ENCODE data around the gene TXNDC5.
A peak's percentile ranks its signal among the peaks of the same experiment; 100 is the strongest.

Gene TXNDC5

DNA sequence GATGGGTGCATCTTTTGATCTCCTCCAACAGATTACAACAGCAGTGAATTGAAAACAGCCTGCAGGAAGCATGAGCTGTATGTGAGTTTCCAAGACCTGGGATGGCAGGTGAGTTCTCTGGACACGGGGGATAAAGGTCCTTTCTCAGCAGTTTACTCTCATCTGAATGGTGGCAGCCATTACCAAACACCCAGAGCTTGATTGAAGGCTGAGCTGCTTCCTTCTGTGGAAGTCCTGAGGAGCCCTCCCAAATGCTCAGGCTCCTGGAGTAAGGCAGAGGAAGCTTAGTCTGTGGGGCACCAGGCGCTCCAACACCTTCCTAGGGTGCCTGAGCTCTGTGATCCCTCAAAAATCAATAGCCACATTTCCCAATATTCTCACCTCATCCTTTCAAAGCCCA lies 31.5 kb downstream of the TXNDC5 start:
- H3K36me3 ChIP-seq: peaks cover 48 to 57% (median 53%) of the 10 kb centered on the region in 11 experiments
- TF ChIP-seq Cebpa-rat (IDR thresholded peaks at IDR 0.05): no peak
- H3K27ac ChIP-seq: no peak overlapping the region
- H3K9me3 ChIP-seq (replicated peaks in 1 of 11): peaks cover 0 to 4% (median under 1%) of the 10 kb centered on the region in 11 experiments; a peak in 11 of 22 replicates
- H3K4me3 ChIP-seq: no peak overlapping the region
- H3K27me3 ChIP-seq: no peaks in the 10 kb centered on the region
- H3K9ac ChIP-seq: no peak overlapping the region
- H4K20me1 ChIP-seq: peaks cover 0 to 8% (median 0%) of the 10 kb centered on the region in 11 experiments; a peak in 4 of 22 replicates
- no peak overlapping the region for H3K4me2 ChIP-seq
- no peaks in the 10 kb centered on the region for H3K4me1 ChIP-seq

DNA sequence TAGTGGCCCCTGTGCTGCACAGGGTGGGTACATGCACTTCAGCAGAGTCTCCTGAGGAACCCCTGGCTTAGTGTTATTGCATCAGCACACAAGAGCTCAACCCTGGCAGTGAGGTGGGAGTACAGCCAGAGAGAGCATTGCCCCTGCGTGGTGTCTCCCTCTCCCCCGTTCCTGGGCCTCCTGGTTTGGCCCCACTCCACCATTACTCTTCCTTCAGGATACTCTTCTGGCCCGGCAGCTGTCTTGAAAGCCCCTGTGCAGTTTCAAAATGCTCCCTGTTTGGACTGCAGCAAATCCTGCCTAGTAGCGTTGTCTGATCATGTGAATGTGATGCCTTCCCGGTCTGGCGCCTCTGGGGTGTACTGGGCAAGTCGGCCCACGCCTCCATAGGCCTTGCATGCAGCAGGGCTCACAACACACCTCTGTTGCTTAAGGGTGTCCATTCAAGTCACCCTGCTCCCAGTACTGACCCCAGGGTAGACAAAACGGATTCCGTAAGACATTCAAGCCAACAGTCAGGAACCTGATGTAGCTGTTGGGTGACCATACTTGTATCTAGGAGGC lies 32.1 kb downstream of the TXNDC5 start:
- Histone ChIP-seq H3K36me3 (peaks cover 42 to 51% (median 47%) of the 10 kb centered on the region in 11 experiments), H3K9ac (no peak overlapping the region), H3K4me1 (no peaks in the 10 kb centered on the region), H3K27me3 (no peaks in the 10 kb centered on the region), H3K4me3 (no peak overlapping the region), H3K27ac (no peak overlapping the region), H3K9me3 (replicated peaks in 1 of 11) (peaks cover 2 to 10% (median 6%) of the 10 kb centered on the region in 11 experiments), H3K4me2 (no peak overlapping the region), H4K20me1 (peaks cover 0 to 8% (median 0%) of the 10 kb centered on the region in 11 experiments; a peak in 4 of 22 replicates)
- TF ChIP-seq Cebpa-rat (IDR thresholded peaks at IDR 0.05): no peak

DNA sequence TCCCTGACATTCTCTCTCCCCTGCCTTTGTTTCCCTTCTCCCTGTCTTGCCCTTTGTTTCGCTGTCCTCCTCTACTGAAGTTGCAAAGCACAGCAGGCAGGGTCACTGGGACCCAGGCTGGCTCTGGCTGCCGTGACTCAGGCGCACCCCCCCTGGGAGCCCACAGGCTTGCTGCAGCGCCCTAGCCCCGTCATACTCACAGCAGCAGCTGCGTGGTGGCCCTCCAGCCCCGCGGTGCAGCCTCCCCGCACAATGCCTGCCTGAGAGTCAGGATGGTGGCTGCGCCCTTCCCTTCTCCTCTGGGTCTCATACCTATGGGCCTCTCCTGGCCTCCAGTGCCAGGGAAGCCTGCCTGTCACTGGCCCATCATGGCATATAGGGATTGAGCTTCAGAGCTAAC lies 41.7 kb downstream of the TXNDC5 start:
- Histone ChIP-seq H3K27me3 (no peaks in the 10 kb centered on the region), H3K4me3 (no peak overlapping the region), H3K9ac (no peak overlapping the region), H4K20me1 (no peaks in the 10 kb centered on the region), H3K36me3 (no peaks in the 10 kb centered on the region; a peak in 1 of 22 replicates), H3K27ac (no peak overlapping the region), H3K4me1 (no peaks in the 10 kb centered on the region; a peak in 1 of 20 replicates), H3K9me3 (replicated peaks in 1 of 11) (peaks cover 12 to 35% (median 25%) of the 10 kb centered on the region in 11 experiments), H3K4me2 (no peak overlapping the region)
- TF ChIP-seq Cebpa-rat (IDR thresholded peaks at IDR 0.05): no peak

DNA sequence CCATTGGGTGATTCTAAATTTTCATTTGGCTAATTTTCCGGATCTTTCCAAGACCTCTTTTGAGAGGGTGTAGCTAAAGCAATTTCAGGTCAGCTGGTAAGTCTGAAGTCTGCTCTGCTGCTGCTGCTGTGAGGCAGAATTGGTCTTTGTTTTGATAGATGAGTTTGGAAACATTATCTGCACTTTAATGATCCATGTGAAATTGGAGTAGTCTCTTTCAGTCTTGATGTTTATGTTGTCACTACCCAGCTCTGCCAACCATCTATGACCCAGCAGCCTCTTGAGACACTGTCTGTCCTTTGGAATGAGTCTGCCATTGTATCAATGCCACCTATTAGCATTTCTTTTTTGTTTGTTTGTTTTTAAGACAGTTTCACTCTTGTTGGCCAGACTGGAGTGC lies 44.1 kb downstream of the TXNDC5 start:
- Histone ChIP-seq H3K27ac (no peak overlapping the region), H4K20me1 (no peaks in the 10 kb centered on the region), H3K4me3 (no peak overlapping the region), H3K36me3 (peaks cover 0 to 13% (median 0%) of the 10 kb centered on the region in 11 experiments; a peak in 1 of 22 replicates), H3K9ac (no peak overlapping the region), H3K9me3 (replicated peaks in 1 of 11) (peaks cover 0 to 12% (median 3%) of the 10 kb centered on the region in 11 experiments; a peak in 8 of 22 replicates), H3K4me1 (no peaks in the 10 kb centered on the region; a peak in 1 of 20 replicates), H3K27me3 (no peaks in the 10 kb centered on the region), H3K4me2 (no peak overlapping the region)
- no peak for TF ChIP-seq Cebpa-rat (IDR thresholded peaks at IDR 0.05)

DNA sequence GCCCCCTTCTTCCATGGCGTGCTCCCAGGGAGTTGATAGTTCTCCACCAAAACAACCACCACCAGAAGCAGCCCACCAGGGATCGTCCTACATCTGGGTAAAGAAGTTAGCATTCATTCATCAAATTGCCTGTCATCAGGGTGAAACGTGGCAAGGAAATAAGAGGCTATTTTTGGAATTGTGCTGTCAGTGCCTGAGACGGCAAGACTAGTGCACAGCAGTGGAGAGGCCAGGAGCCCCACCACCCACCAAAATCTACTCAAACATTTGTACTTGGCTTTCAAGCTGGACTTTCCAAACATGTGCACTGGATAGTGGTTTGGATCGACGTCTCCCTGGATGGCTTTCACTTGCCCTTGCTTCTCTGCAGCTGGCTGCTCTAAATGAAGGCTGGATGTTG lies 44.8 kb downstream of the TXNDC5 start:
- Histone ChIP-seq H4K20me1 (no peaks in the 10 kb centered on the region), H3K9ac (no peak overlapping the region), H3K27ac (no peak overlapping the region), H3K36me3 (peaks cover 0 to 13% (median 0%) of the 10 kb centered on the region in 11 experiments; a peak in 1 of 22 replicates), H3K4me2 (no peak overlapping the region; a peak in 2 of 22 replicates), H3K9me3 (replicated peaks in 1 of 11) (peaks cover 0 to 12% (median 0%) of the 10 kb centered on the region in 11 experiments; a peak in 7 of 22 replicates), H3K27me3 (no peaks in the 10 kb centered on the region), H3K4me1 (no peaks in the 10 kb centered on the region; a peak in 1 of 20 replicates), H3K4me3 (no peak overlapping the region)
- TF ChIP-seq Cebpa-rat (IDR thresholded peaks at IDR 0.05): no peak

DNA sequence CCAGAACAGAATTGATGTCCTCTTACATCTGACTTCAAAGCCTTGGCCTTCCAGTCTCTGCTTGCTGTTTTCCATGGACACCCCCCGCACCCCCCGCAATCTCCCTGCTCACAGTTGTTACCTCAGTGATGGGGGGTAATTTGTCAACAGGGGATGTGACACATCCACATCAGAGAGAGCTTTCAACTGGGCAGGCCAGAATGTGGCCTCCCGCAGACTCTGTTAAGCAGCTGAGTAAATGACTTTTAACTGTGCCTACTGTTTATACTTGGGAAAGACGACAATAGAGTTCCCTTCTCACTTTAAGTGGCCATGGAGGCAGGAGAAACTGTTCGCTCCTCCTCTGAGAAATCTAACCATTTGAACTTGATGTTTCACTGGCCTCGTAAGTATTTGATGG lies 51.0 kb downstream of the TXNDC5 start:
- H3K36me3 ChIP-seq: peaks cover 0 to 13% (median 0%) of the 10 kb centered on the region in 11 experiments; a peak in 1 of 22 replicates
- no peaks in the 10 kb centered on the region for H4K20me1 ChIP-seq
- H3K27me3 ChIP-seq: no peaks in the 10 kb centered on the region
- H3K9me3 ChIP-seq (replicated peaks in 1 of 11): peaks cover 0 to under 1% (median 0%) of the 10 kb centered on the region in 11 experiments; a peak in 1 of 22 replicates
- no peak overlapping the region for H3K27ac ChIP-seq
- no peak overlapping the region for H3K4me3 ChIP-seq
- TF ChIP-seq Cebpa-rat (IDR thresholded peaks at IDR 0.05): no peak
- no peak overlapping the region for H3K4me2 ChIP-seq
- H3K4me1 ChIP-seq: no peaks in the 10 kb centered on the region
- no peak overlapping the region for H3K9ac ChIP-seq

DNA sequence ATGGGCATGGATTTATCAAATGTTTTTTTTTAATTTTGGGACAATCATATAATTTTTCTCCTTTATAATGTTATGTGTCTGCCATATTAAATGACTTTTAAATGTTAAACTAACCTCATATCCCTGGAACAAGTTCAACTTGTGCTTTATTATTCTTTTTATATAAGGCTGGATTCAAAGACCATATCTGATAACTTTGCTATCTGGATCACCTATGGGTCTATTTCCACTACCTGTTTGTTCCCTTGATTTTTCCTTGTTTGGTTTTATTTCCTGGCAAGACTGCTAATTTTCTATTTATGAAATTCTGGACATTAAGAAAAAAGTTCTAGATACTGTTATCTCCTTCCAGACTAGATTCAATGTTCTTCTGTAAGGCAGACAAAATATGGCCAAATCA lies 58.8 kb downstream of the TXNDC5 start:
- Histone ChIP-seq H3K4me2 (no peak overlapping the region), H3K9ac (no peak overlapping the region), H3K4me1 (peaks cover 0 to 14% (median 0%) of the 10 kb centered on the region in 10 experiments; a peak in 5 of 20 replicates), H3K27me3 (no peaks in the 10 kb centered on the region), H3K27ac (no peak overlapping the region), H4K20me1 (no peaks in the 10 kb centered on the region), H3K9me3 (replicated peaks in 1 of 11) (peaks cover 26 to 42% (median 36%) of the 10 kb centered on the region in 11 experiments), H3K4me3 (no peak overlapping the region), H3K36me3 (peaks cover 0 to 7% (median 0%) of the 10 kb centered on the region in 11 experiments; a peak in 2 of 22 replicates)
- no peak for TF ChIP-seq Cebpa-rat (IDR thresholded peaks at IDR 0.05)

DNA sequence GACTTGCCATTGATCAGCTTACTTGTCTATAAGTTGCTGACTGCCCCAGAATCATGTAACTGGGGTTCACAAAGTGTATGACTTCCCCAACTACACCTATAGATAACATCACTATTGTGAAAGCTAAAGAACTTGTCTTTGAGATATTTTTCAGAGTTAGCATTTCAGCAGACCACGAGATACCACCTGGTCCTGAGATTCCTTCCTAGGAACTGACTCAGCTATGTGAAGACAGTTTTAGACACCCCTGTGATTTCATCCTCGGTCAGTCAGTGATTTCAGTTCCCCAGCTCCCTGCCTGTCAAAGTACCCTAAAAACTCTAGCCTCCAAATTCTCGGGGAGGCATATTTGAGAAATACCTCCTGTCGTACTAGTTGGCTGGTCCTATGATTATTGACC lies 62.4 kb downstream of the TXNDC5 start:
- Histone ChIP-seq H4K20me1 (no peaks in the 10 kb centered on the region), H3K4me1 (peaks cover 0 to 22% (median 0%) of the 10 kb centered on the region in 10 experiments; a peak in 5 of 20 replicates), H3K9ac (no peak overlapping the region), H3K4me3 (no peak overlapping the region), H3K4me2 (no peak overlapping the region), H3K9me3 (replicated peaks in 1 of 11) (peaks cover 20 to 34% (median 31%) of the 10 kb centered on the region in 11 experiments), H3K36me3 (peaks cover 0 to 7% (median 0%) of the 10 kb centered on the region in 11 experiments; a peak in 2 of 22 replicates), H3K27me3 (no peaks in the 10 kb centered on the region), H3K27ac (no peak overlapping the region)
- TF ChIP-seq Cebpa-rat (IDR thresholded peaks at IDR 0.05): no peak

DNA sequence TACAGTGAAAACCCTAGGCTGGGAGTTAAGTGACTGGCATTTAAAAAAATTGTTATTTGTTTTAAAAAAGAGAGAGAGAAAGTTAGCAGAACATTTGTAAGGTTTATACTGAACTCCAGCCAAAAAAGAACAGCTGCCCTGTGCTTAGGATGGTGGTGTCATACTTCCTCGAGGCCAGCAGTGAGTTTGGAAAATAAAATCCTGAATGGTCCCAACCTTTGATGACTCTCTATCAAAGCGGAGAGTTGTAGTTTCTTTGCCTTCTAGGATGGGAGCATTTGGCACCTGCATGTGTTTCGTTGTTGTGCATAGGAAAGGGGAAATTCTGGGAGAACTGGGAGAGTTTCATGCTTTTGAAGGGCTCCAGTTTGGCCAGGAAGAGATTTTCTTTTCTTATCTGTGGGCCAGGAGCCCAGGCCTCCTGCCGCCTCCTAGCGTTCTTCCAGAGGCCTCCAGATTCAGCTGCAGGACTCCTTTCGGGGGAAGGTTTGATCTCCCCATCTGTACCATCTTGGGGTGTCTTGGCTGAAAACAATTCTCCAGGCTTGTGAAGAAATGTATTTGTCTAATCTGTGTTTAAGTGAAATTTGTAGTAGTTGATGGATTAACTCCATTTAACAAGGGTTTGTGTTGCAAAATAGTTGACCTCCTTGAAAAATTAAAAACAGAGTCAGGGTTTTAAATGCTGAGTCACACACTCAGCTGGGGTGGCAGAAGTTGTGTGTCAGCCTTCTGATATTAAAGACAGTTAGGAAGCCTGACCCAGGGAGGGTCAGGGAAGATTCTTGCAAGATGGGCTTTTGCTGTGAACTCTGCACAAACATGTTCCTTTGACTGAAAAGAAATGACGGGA lies 63.4 kb downstream of the TXNDC5 start:
- Histone ChIP-seq H3K9ac (no peak overlapping the region), H3K27me3 (no peaks in the 10 kb centered on the region), H3K4me2 (peak overlapping the region in 3 of 11 experiments; percentile 2 to 27 (median 7); a peak in 3 of 22 replicates), H3K9me3 (replicated peaks in 1 of 11) (peaks cover 10 to 28% (median 22%) of the 10 kb centered on the region in 11 experiments), H3K27ac (no peak overlapping the region), H3K4me3 (no peak overlapping the region), H3K36me3 (peaks cover 0 to 5% (median 0%) of the 10 kb centered on the region in 11 experiments; a peak in 2 of 22 replicates), H3K4me1 (peaks cover 0 to 23% (median 0%) of the 10 kb centered on the region in 10 experiments; a peak in 5 of 20 replicates), H4K20me1 (no peaks in the 10 kb centered on the region)
- no peak for TF ChIP-seq Cebpa-rat (IDR thresholded peaks at IDR 0.05)
